Endodermal cell (in vitro differentiated cells): ENCODE data around the gene ZBTB16. TPM values are rescaled to one million over a fixed set of nuclear protein-coding genes. Genes with fewer than 3 reads are reported as not detected.

Experiments used
- DNase-seq: peaks from one replicate; pipeline ENCODE4 v3.0.0-alpha.2; 2017
- H3K27ac ChIP-seq: 2 replicates; pipeline ENCODE4 v1.5.1; 2013; ENCODE audit warnings: mild to moderate bottlenecking, low read depth, low read length, moderate library complexity
- H3K27me3 ChIP-seq: 2 replicates; pipeline ENCODE4 v1.6.1; 2013; ENCODE audit warnings: mild to moderate bottlenecking, low read length, moderate library complexity; ENCODE audit not compliant: insufficient read depth, control insufficient read depth, poor library complexity, severe bottlenecking
- H3K36me3 ChIP-seq: 2 replicates; pipeline ENCODE4 v1.7.0; 2013; ENCODE audit warnings: mild to moderate bottlenecking, low read length, moderate library complexity; ENCODE audit not compliant: control insufficient read depth, insufficient read depth
- H3K4me1 ChIP-seq: one replicate; pipeline ENCODE4 v1.7.0; 2013; ENCODE audit warnings: low read length; ENCODE audit not compliant: control insufficient read depth, insufficient read depth
- H3K4me3 ChIP-seq: 2 replicates; pipeline ENCODE4 v1.5.1; 2013; ENCODE audit warnings: mild to moderate bottlenecking, low read length, moderate library complexity
- H3K9ac ChIP-seq: 2 replicates; pipeline ENCODE4 v1.6.1; 2013; ENCODE audit warnings: mild to moderate bottlenecking, low read length, moderate library complexity; ENCODE audit not compliant: poor library complexity, severe bottlenecking; ENCODE audit errors: extremely low read depth
- H3K9me3 ChIP-seq: 2 replicates; pipeline ENCODE4 v1.6.1; 2013; ENCODE audit warnings: mild to moderate bottlenecking, low read length, moderate library complexity; ENCODE audit not compliant: control insufficient read depth
- H3K27ac Mint-ChIP-seq: 2 replicates; pipeline ENCODE4 v1.8.0; 2020; ENCODE audit warnings: mixed read lengths
- H3K27me3 Mint-ChIP-seq: 2 replicates; pipeline ENCODE4 v1.8.0; 2021; ENCODE audit warnings: mild to moderate bottlenecking, mixed read lengths; ENCODE audit not compliant: insufficient read depth
- H3K36me3 Mint-ChIP-seq: 2 replicates; pipeline ENCODE4 v1.8.0; 2020; ENCODE audit warnings: low read depth, mixed read lengths
- H3K4me1 Mint-ChIP-seq: 2 replicates; pipeline ENCODE4 v1.8.0; 2020; ENCODE audit warnings: mixed read lengths
- H3K4me3 Mint-ChIP-seq: 2 replicates; pipeline ENCODE4 v1.8.0; 2020; ENCODE audit warnings: mild to moderate bottlenecking, moderate library complexity, mixed read lengths
- H3K9me3 Mint-ChIP-seq: 2 replicates; pipeline ENCODE4 v1.8.0; 2020; ENCODE audit warnings: mild to moderate bottlenecking, mixed read lengths
- WGBS, 2 experiments: methylation state at CpG; one replicate each; pipeline versions ENCODE4 v1.1.5 to v1.1.7; 2013; ENCODE audit warnings: missing lambda C conversion rate in 2 of 2, mixed read lengths in 1 of 2; ENCODE audit not compliant: insufficient coverage in 1 of 2, insufficient read length in 1 of 2; 5-methylcytosine and 5-hydroxymethylcytosine counted together
- total RNA-seq, 2 donors: library from RNA; stranded (reverse); fragmentation: NEBNext Ultra II Directional in 1 of 2; extraction: Animal tissue kit (Norgen Biotek cat#: 25700) in 1 of 2; gene quantifications; 2 replicates in 1 of 2; 3 replicates in 1 of 2; pipeline ENCODE4 v1.2.1, GENCODE V29; 2021
- TF ChIP-seq, protein P1 (sequence below): fragments of 200-600 bp; sonication (generic); conservative IDR thresholded peaks from 2 replicates; pipeline ENCODE4 v1.5.0; 2021; ENCODE audit warnings: antibody characterized with exemption, mild to moderate bottlenecking

ZBTB16 gene
- total RNA-seq, 2 donors from 2014 or later = 4.1 to 5.8 TPM

DNA sequence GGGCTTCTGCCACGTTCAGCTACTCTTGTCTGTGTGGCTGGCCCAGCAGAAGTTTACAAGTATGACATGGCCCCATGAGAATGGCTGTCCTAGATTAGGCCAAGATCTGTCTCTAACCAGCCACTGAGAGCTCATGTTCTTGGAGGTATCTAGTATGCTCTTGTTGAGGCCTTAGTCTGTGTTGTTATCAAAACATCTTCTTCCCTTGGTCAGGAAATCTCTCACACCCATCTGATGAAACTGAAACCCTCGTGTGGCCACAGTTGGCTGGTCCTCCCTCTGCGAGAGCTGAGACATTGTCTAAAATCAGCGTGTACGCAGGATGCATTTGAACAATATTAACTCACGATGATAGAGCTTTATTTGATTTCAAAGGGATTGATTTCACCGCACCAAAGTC lies 127.7 kb downstream of the ZBTB16 start:
- no peak for DNase-seq
- TF ChIP-seq, protein P1, sequence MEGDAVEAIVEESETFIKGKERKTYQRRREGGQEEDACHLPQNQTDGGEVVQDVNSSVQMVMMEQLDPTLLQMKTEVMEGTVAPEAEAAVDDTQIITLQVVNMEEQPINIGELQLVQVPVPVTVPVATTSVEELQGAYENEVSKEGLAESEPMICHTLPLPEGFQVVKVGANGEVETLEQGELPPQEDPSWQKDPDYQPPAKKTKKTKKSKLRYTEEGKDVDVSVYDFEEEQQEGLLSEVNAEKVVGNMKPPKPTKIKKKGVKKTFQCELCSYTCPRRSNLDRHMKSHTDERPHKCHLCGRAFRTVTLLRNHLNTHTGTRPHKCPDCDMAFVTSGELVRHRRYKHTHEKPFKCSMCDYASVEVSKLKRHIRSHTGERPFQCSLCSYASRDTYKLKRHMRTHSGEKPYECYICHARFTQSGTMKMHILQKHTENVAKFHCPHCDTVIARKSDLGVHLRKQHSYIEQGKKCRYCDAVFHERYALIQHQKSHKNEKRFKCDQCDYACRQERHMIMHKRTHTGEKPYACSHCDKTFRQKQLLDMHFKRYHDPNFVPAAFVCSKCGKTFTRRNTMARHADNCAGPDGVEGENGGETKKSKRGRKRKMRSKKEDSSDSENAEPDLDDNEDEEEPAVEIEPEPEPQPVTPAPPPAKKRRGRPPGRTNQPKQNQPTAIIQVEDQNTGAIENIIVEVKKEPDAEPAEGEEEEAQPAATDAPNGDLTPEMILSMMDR = no peak
- H3K9me3 Mint-ChIP-seq = peaks cover 10% of the 10 kb centered on the region
- Histone ChIP-seq H3K27ac (no peak overlapping the region), H3K4me3 (no peak overlapping the region), H3K9me3 (peaks cover 13% of the 10 kb centered on the region), H3K4me1 (no peaks in the 10 kb centered on the region), H3K36me3 (no peaks in the 10 kb centered on the region), H3K9ac (no peak overlapping the region), H3K27me3 (no peaks in the 10 kb centered on the region)
- H3K4me3 Mint-ChIP-seq = no peak overlapping the region
- H3K27ac Mint-ChIP-seq = no peak overlapping the region
- 92 to 95% methylated on average over 5 to 7 of the region's 7 CpGs for WGBS, 2 experiments
- no peaks in the 10 kb centered on the region for H3K4me1 Mint-ChIP-seq
- H3K36me3 Mint-ChIP-seq = no peaks in the 10 kb centered on the region
- H3K27me3 Mint-ChIP-seq = peaks cover 27% of the 10 kb centered on the region

DNA sequence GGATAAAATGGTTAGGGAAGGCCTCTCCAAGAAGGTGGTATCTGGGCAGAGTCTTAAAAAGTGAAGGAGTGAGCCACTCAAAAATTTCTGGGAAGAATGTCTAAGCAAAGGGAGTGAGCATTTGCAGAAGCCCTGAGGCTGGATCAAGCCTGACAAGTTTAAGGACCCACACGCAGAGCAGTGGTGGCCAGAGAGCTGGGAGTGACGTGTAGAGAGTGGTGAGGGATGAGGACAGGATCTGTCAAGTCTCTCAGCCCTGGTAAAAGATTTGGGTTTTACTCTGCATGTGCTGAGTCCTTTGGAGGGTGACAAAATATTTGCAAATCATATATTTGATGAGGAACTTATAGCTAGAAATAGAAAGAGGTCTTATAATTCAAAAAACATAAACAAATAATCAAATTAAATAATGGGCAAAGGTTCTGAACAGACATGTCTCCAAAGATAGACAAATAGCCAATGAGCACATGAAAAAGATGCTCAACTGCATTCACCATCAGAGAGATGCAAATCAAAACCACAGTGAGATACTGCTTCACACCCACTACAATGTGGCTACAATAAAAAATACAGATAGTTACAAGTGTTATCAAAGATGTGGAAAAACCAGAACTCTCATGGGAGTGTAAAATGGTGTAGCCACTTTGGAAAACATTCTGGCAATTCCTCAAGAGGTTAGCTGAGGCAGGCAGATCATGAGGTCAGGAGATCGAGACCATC lies 129.5 kb downstream of the ZBTB16 start:
- WGBS, 2 experiments = 83 to 96% methylated on average over 3 of the region's 3 CpGs
- peaks cover 27% of the 10 kb centered on the region for H3K27me3 Mint-ChIP-seq
- H3K9me3 ChIP-seq = peaks cover 13% of the 10 kb centered on the region
- H3K4me3 Mint-ChIP-seq = no peak overlapping the region
- no peaks in the 10 kb centered on the region for H3K27me3 ChIP-seq
- no peak overlapping the region for H3K9ac ChIP-seq
- TF ChIP-seq, protein P1 = no peak
- no peak overlapping the region for H3K4me3 ChIP-seq
- H3K27ac Mint-ChIP-seq = no peak overlapping the region
- H3K4me1 ChIP-seq = no peaks in the 10 kb centered on the region
- H3K36me3 Mint-ChIP-seq = no peaks in the 10 kb centered on the region
- H3K27ac ChIP-seq = no peak overlapping the region
- peaks cover 10% of the 10 kb centered on the region for H3K9me3 Mint-ChIP-seq
- no peak for DNase-seq
- no peaks in the 10 kb centered on the region for H3K36me3 ChIP-seq
- peaks cover 5% of the 10 kb centered on the region for H3K4me1 Mint-ChIP-seq

DNA sequence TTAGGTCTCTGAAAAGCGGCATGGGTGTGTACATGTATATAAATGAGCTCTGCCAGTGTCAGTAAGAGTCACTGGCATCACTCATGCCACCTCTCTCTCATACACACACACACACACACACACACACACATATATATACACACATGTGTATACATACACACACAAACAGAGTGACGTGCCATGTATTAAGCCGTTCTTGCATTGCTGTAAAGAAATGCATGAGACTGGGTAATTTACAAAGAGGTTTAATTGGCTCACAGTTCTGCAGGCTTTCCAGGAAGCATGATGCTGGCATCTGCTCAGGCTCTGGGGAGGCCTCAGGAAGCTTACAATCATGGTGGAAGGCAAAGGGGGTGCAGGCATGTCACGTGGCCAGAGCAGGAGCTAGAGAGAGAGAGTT lies 131.1 kb downstream of the ZBTB16 start:
- DNase-seq = no peak
- H3K27me3 Mint-ChIP-seq = peaks cover 23% of the 10 kb centered on the region
- no peak overlapping the region for H3K4me3 Mint-ChIP-seq
- no peak overlapping the region for H3K27ac Mint-ChIP-seq
- Histone ChIP-seq H3K4me1 (no peaks in the 10 kb centered on the region), H3K4me3 (no peak overlapping the region), H3K27ac (no peak overlapping the region), H3K9ac (no peak overlapping the region), H3K9me3 (peaks cover 13% of the 10 kb centered on the region), H3K27me3 (no peaks in the 10 kb centered on the region), H3K36me3 (no peaks in the 10 kb centered on the region)
- H3K9me3 Mint-ChIP-seq = peaks cover 10% of the 10 kb centered on the region
- TF ChIP-seq, protein P1 = no peak
- H3K4me1 Mint-ChIP-seq = peaks cover 5% of the 10 kb centered on the region
- no peaks in the 10 kb centered on the region for H3K36me3 Mint-ChIP-seq
- WGBS, 2 experiments = 87 to 100% methylated on average over 1 to 3 of the region's 4 CpGs
